DMS 273 treated with DMSO at 0.1 percent for 48 hours (cell line): ENCODE data around the gene CRTC1.
"Not testable (repeated sequence)": the region's sequence is repeated elsewhere in the genome, so short reads cannot be mapped to it uniquely, and the experiment has no call there.

Source experiments
- DNase-seq: peaks from one replicate; lab custom pipeline; 2025; lab: John Stamatoyannopoulos, UW

The CRTC1 gene

GRCh38 chr19:18668744-18669523 is 14.5 kb upstream of the CRTC1 start:
- no peak for DNase-seq

GRCh38 chr19:18669524-18669817 is 14.0 kb upstream of the CRTC1 start:
- no peak for DNase-seq

- DNase-seq: no peak
These were observed 13.6 kb upstream of the CRTC1 start for GRCh38 chr19:18669883-18670282.

DNA sequence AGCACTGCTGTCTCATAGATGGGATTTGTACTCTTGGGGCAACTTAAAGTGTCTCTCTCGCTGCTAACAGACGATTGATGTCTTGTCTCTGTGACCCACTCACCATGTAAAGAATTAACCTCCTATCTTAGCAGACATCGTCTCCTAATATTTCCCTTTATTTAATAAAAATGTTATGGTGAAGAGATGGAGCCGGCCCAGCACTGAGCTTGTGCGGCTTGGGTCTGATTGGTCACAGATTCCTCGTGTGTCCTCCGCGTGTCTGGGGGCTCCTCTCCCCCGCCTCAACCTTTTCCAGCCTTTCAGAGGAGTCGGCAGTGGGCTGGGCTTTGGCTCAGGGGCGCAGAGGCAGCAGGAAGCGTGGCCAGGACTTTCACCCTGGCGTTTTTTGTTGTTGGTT is 13.2 kb upstream of the CRTC1 start:
- no peak for DNase-seq

- no peak for DNase-seq
These were observed 12.0 kb upstream of the CRTC1 start for GRCh38 chr19:18671303-18672043.

GRCh38 chr19:18672044-18672451 is 11.4 kb upstream of the CRTC1 start:
- DNase-seq: no peak

DNA sequence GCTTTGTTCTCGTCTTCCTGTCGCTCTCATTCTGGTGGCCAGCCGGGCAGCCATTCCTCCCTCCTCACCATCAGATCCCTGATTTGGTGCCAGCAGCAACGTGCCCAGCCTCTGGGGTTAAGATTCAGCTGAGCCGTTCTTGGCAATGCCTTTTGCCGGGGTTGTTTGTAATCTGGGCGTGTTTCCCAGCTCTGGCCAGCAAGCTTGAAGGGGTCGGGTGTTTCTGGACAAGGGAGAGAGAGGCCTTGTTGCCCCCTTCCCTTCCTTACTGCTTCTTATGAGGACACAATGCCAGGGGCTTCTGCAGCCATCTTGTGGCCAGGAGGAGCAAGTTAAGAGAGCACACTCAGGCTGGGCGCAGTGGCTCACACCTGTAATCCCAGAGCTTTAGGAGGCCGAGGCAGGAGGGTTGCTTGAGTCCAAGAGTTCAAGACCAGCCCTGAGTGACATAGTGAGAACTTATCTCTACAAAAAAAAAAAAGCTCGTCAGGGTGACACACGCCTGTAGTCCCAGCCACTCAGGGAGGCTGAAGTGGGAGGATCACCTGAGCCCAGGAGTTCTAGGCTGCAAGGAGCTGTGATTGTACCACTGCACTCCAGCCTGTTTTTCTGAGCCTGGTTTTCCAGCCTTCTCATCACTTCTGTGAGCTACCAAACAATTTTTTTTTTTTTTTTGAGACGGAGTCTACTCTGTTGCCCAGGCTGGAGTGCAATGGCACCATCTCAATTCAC is 10.7 kb upstream of the CRTC1 start:
- DNase-seq: no peak

DNA sequence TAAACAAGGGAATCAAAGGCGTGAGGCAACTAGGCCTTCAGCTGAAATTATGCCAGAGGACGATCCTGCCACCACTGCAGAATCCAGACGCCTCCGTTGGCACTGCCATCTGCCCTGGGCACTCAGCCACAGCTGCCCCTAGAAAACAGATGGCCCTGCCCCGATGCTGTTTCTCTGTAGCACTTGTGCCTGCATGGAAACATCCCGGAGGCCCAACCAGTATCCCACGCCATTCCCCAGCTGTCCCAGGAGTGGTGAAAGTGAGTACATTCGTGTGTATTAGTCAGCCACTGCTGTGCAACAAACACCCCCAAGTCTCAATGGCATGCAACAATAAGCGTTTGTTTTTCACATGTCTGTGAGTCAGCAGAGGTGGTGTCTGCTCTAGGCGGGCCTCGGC is 8.9 kb upstream of the CRTC1 start:
- peak; percentile 82 for DNase-seq

DNA sequence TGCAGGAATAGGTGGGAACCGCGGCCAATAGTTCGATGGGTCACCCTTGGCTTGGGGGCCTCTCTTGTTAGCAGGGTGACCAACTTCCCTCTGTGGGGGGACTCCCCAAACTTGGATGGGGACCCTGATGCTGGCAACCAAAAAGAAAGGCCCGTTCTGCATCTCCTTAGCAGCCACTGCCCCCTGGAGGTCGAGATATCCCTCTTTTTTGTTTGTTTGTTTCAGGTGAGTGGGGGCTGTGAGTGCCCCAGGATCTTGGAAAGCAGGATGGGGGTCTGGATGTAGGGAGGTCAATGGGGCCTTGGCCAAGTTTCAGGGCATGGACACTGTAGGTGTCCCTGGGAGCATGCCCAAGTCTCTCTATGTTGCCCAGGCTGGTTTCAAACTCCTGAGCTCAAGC is 7.7 kb upstream of the CRTC1 start:
- no peak for DNase-seq

DNA sequence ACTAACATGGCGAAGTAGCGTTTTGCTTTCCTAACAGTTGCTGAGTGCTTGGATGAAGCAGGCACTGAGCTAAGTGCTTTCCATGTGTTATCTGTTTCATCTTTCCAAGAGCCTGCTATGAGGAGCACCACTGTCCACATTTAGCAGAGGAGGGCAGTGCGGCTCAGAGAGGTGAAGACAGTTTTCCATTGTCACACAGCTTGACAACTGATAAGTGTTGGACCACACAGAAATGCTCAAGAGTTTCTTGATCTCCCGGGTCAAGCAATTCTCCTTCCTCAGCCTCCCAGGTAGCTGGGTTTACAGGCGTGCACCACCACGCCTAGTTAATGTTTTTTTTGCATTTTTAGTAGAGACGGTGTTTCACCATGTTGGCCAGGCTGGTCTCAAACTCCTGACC is 6.8 kb upstream of the CRTC1 start:
- DNase-seq: no peak

DNA sequence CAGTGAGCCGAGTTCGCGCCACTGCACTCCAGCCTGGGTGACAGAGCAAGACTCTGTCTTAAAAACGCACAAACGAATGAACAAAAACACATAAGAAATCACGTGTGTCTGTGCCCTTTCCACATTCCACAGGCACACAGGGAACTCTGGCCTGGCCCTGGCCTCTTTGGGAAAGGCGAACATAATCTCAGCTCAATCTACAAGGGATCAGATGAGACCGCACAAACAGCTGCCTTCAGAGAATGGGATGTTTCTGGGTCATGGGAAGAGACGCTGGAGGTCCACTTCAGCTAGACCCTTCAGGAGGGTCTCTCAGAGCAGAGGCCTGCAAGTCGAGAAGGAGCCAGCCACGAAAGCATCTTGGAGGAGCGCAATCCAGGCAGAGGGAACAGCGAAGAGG is 6.3 kb upstream of the CRTC1 start:
- DNase-seq: no peak

GRCh38 chr19:18680148-18680547 is 3.3 kb upstream of the CRTC1 start:
- DNase-seq: not testable (repeated sequence)

GRCh38 chr19:18682807-18683108 is 722 bp upstream of the CRTC1 start:
- no peak for DNase-seq

GRCh38 chr19:18683958-18684641 is 620 bp downstream of the CRTC1 start:
- no peak for DNase-seq

DNA sequence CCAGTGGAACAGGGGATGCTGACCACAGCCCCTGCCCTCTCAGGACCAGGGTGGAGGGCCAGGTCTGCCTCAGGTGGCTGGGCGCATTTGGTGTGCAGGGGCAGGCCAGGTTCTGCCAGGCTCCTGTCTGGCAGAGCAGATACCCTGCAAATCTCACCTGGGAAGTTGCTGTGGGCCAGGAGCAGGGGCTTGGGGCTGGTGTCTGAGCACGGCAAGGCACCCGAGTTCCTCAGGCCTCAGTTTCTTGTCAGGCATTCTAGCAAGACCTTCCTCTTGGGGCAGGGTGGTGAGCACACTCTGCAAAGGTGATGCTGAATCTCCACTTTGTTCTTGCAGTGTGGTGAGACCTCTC is 1.1 kb downstream of the CRTC1 start:
- no peak for DNase-seq

DNA sequence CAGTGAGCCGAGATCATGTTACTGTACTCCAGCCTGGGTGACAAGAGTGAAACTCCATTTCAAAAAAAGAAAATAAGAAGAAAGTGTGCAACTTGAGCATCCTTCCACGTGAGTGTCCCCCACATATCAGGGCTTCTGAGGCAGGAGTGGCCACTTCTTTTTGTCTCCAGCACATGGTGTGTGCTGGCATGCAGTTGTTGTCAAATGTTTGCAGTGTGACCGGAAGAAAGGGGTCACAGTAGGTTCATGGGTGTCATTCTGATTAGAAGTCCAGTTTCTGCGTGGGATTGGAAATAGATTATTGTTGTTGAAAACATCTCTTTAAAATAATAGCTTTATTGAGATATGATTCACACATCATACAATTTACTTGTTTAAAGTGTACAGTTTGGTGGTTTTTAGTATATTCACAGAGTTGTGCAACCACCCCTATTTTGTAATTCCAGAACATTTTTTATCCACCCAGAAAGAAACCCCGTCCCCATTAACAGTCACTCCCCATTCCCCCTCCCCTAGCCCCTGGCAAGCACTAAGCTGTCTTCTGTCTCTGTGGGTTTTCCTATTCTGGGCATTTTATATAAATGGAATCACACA is 2.2 kb downstream of the CRTC1 start:
- no peak for DNase-seq

- no peak for DNase-seq
These were observed 4.4 kb downstream of the CRTC1 start for GRCh38 chr19:18687740-18688465.

DNA sequence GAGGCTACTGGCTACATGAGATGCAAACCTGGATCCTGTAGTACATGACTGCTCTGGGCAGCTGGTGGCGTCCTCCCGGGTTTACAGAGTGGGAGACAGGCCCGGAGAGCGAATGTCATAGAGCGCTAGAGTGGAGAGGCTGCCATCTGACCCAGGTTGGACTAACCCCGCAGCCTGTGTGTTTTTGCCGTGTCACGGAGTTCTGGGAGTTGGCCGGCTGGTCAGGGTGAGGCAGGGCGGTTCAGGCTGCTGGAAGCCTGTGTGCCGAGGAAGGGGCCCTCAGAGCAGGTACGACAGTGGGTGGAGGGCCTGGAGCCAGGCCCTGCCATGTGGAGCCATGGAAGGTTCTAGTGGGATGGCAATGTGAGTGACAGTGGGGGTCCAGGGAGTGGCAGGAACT is 12.5 kb downstream of the CRTC1 start:
- no peak for DNase-seq

DNA sequence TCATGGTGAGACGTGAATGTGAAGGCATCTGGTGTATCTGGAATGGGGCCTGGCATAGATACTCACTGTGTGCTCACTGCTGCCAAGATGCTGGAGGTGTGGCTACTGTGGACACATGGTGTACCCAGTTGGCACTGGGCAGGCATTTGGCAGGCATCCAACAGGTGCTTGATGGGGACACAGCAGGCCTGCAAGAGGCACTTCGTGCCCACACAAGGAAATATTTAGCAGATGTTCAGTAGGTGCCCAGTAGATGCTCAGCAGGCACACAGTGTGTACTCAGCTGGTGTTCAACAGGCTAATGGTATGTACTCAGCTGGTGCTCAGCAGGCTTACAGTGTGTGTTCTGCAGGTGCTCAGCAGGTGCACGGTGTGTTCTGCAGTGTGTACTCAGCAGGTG is 14.2 kb downstream of the CRTC1 start:
- peak; percentile 14 for DNase-seq

- DNase-seq: no peak
These were observed 15.1 kb downstream of the CRTC1 start for GRCh38 chr19:18698321-18699167.
